GM19468 (cell line): ENCODE measurements around the gene SHMT1.
"Not testable (repeated sequence)": the region's sequence is repeated elsewhere in the genome, so short reads cannot be mapped to it uniquely, and the experiment has no call there.

Experiments used
- ATAC-seq: cut with Tn5 transposase; IDR thresholded peaks from one replicate; pipeline ENCODE4 v1.9.1; 2021; ENCODE audit warnings: mild to moderate bottlenecking, moderate library complexity, moderate number of reproducible peaks; ENCODE audit not compliant: unreplicated experiment; ENCODE audit errors: extremely low read depth

Gene SHMT1

DNA sequence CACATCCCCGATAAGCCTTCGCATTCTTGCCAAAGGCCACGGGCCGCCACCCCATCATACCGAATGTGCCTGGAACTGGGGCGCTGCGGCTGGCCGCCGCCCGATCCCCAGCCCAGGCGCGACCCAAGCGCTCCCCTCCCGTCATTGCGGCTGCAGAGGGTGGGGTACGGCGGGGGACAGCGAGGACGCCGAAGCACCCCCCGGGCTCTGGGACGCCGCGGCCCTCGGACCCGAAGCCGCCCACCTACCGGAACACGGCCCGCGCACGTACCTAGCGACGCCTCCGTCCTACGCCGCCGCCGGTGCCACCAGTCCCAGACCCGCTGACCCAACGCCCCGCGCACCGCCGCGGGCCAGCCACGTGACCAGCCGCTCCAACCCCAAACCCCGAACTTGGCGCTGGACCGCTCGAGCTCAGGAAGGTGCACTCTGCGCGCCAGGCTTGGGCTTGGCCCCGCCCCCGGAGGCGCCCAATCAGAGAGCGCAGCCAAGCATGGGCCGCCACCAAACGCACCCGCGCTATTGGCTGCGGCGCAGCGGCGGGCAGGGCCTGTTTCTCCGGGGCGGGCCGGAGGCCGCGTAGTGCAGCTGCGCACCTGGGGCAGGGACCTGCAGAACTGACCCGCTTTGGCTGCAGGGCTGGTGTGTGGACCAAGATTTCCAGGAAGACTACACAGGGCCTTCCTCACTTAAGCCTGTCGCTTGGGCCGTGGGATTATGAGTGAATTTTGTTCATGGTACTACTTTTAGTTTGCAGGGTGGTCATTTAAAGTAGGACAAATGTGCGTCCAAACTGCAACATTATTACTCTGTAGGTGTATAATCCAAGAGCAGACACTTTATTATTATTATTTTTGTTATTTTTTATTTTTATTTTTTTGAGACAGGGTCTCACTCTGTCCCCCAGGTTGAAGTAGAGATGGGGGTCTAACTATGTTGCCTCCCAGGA lies at the start of gene SHMT1:
Gene SHMT1 (minus strand): TSS at position 450 of the 949 bp plus-strand sequence. CDS start 7,569 bp downstream, outside the sequence.
- peak; percentile 98 for ATAC-seq

DNA sequence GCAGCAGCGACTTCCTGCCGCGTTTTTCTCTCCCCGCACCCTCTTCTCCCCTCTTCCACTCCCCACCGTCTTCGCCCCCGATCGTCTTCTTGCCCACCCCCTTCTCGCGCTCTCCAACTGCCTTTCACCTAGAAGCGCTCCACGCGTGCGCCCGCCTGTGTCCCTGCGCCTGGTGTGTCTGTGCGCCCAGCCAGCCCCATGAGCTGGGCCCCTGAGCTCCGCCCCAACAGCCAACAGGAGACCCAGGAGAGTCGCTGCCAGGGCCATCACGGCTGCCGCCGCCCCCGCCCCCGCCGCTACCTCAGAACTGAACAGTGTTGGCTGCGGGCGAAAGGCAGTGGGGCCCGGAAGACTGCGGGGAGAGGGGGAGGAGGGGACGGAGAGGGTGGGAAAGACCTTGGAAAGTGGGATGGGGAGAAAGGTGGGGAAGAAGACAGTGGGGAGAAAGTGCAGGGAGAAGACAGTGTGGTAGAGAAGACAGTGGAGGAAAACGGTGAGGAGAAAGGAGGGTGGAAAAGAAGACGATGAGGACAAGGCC lies 48.7 kb upstream of the SHMT1 start:
- not testable (repeated sequence) for ATAC-seq

DNA sequence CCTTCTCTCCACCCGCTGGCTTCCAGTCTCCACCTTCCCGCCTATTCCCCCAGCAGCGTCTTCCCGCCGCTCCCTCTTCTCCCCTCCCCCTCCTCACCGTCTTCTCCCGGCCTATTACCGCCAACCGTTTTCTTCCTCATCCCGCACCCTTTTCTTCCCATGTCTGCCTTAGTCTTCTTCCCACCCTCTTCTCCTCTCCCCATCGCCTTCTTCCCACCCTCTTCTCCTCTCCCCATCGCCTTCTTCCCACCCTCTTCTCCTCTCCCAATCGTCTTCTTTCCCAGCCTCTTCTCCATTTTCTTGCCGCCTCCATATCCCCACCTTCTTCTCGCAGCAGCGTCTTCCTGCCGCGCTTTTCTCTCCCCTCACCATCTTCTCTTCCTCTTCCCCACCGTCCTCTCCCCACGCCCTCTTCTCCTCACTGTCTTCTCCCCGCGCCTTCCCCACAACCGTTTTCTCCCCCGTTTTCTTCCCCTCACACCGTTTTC lies 48.1 kb upstream of the SHMT1 start:
- ATAC-seq = not testable (repeated sequence)

DNA sequence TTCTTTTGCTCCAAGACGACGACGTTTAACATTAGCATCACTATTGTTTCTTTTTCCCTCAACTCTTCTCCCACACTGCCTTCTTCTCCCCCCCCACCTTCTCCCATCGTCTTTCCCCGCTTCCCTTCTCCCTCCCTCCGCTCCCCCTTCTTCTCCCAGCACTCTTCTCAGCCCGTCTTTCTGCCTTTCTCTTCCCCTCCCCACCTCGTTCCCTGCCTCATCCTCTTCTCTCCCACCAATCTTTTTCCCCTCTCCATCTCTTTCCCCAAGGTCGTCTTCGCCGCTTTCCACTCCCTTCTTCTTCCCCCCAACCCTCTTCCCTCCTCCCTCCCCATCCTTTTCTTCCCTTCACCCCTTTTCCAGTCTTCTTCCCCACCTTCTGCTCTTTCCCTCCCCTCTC lies 47.4 kb upstream of the SHMT1 start:
- ATAC-seq = not testable (repeated sequence)

DNA sequence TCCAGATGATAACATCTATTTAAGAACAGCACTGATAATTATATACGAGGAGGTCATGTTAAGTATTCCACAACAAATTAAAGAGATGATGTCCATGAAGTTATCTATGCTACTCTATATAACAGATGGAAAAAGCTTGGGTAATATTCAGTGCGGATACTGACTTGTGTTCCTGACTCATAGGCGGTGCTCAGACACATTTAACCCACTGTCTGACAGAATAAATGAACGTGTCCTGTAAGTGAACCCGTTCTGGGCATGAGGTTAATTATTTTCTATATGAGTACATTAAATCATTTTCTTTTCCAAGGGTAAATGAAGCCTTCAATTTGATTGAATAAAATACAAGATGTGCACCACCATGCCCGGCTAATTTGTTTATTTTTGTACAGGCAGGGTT lies 46.0 kb upstream of the SHMT1 start:
- ATAC-seq = not testable (repeated sequence)

DNA sequence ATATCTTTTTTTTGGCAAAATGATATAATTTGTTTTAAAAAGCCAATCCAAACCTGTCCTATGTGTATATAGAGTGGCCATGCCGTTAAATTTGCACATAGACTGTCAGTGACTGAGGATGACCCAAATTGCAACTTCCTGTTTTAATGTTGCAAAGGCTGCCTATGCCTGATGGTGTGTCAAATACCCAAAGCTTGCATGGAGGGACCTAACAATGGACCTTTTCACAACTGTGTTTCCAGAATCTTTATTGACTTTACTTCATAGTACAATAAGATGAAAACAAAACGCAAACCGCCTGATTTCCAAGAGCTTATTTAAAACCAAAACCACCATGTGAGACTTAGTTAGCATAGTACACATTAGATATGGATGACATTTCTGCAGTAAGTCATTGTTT lies 45.6 kb upstream of the SHMT1 start:
- not testable (repeated sequence) for ATAC-seq

DNA sequence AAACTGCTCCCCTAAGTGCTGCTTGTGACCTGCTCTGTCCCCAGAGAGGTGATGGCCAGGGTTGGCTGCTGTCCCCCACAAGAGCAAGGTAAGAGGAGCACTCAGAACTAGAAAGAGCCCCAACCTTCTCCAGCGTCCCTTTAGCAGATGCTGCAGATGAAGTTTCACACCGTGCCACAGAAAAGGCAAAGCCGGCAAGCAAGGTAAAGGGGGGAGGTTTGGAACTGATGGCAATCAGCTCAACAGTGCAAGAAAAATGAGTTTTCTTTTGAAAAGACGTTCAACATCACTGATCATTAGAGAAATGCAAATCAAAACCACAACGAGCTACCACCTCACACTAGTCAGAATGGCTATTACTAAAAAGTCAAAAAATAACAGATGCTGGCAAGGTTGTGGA lies 40.3 kb upstream of the SHMT1 start:
- ATAC-seq = not testable (repeated sequence)

DNA sequence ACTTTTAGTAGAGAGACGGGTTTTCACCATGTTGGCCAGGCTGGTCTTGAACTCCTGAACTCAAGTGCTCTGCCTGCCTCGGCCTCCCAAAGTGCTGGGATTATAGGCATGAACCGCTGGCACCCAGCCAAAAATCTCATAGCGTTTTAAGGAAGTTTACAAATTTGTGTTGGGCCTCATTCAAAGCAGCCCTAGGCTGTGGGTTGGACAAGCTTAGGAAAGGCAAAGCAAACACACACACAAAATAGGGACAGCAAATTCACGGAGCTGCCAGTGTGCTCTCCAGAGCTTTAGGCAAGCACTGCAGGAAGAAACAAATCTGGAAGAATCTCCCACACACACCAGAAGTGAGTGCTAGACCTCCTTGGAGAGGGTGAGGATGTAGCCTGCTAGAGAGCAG lies 39.8 kb upstream of the SHMT1 start:
- ATAC-seq = not testable (repeated sequence)

DNA sequence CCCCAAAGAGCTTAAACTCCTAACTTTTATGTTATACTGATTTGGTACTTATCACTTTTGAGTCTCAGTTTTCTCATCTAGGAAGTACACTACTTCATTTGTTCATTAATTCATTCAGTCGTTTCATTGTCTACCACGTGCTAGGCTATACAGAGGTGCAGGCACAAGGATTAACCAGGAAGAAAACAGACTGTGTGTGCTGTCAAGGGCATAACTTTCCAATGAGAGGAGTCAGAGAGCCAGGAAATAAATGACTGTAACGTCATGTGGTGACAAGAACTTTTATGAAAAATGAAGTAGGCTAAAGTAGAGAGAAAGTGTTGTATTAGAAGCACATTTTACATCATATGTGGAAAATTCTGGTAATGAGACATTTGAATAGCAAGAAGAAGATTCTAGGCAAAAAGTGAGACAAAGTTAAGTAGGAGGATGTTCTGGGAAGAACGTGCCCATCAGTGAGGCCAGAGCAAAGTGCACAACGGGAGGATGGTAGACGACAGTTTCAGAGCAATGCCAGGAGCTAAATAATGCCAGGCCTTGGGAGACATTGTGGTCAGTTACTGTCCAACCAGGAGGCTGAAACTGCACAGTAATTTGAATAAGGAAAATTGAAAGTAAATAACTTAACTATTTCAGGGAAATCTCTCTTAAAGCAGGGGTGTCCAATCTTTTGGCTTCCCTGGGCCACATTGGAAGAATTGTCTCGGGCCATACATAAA lies 38.7 kb upstream of the SHMT1 start:
- ATAC-seq = not testable (repeated sequence)

DNA sequence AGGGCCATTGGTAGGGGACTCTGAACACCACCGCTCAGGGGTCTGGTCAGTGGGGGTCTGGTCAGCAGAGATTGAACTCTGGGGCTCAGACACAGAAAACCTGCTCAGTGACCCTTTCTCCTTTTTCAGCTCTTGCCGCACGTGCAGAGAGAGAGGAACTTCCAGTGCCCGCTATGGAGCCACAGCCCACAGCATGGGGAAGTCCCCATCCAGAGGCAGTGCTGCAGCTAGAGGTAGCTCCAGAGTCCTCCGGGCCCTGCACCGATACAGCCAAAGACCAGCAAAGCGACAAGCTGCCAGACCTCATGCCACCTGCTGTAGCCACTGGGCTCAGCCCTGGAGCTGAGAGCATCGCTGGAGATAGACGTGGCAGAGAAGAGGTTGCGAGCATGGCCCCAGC lies 25.4 kb upstream of the SHMT1 start:
- not testable (repeated sequence) for ATAC-seq

DNA sequence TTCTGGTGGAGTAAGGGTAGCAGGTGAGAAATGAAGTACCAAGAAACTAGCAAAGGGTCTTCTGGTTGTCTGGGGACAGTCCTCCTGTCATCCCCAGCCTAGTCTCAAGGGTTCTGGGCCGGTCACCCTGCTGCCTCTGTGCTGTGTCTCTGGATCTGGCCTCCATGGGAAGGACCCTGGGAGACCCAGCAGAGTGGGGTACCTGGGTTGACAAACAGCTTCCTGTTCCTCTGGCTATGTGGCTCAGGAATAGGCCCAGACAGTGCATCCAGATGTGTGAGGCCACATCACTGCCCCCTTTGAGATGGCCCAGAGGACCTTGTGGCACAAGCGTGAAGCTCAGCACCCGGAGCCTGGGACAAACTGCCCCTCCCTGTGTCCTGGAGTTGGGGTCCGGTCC lies 24.9 kb upstream of the SHMT1 start:
- not testable (repeated sequence) for ATAC-seq

DNA sequence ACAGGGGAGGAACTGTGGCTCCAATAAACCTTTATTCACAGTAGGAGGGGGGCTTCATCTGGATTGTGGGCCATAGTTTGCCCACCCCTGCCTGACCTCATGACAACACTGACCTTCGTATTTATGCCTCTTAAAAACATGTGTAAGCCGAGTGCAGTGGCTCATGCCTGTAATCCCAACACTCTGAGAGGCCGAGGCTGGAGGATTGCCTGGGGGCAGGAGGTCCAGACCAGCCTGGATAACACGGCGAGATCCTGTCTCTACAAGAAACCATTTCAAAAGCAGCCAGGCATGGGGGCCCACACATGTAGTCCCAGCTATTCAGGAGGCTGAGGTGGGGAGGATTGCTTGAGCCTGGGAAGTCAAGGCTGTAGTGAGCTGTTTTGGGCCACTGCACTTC lies 24.2 kb upstream of the SHMT1 start:
- not testable (repeated sequence) for ATAC-seq

DNA sequence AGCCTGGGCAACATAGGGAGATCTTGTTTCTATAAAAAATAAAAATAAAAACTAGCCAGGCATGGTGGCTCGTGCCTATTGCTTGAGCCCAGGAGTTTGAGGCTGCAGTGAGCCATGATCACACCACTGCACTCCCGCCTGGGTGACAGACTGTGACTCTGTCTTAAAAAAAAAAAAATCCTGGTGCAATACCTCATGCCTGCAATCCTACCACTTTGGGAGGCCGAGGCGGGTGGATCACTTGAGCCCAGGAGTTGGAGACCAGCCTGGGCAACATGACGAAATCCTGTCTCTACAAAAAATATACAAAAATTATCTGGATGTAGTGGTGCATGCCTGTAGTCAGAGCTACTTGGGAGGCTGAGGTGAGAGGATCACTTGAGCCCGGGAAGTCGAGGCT lies 20.9 kb upstream of the SHMT1 start:
- ATAC-seq = not testable (repeated sequence)

DNA sequence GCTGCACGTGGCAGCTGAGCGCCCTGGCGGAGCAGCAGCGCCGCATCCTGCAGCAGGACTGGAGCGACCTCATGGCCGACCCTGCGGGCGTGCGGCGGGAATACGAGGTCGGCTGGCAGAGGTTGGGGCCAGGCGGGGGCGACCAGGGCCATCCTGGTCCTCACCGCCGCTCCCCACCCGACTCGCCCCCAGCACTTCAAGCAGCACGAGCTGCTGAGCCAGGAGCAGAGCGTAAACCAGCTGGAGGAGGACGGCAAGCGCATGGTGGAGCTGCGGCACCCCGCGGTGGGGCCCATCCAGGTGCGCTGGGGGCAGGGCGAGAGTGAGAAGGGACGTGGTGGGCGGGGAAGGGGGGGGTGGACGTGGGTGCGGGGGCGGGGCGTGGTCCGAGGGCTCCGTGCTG lies 19.7 kb upstream of the SHMT1 start:
- ATAC-seq = not testable (repeated sequence)

DNA sequence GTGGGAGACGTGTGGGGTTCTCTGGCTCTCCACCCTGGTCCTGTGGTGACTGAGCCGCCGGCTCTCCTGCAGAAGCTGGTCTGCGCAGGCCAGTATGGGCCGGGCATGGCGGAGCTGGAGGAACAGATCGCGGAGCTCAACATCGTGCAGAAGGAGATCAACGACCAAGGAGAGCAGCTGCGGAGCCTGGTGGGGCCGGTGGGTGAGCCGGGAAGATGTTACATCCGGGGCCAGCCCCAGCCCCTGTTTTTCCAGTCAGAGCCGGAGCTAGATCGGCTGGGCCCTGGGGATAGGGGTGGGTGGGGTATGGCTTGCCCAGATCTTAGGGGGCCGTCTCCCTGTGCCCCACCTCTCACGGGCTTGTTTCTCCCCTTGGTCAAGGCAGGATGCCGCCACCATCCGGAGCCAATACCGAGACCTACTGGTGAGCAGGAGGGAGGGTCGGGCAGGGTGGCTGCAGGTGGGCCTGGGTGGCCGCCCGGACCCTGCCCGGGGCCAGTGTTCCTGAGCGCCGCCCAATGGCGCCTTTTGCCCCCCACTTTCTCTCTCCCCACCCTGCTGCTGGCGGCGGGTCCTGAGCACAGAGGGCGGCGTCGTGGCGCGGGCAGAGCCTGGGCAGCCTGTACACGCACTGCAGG lies 19.2 kb upstream of the SHMT1 start:
- ATAC-seq = no peak

DNA sequence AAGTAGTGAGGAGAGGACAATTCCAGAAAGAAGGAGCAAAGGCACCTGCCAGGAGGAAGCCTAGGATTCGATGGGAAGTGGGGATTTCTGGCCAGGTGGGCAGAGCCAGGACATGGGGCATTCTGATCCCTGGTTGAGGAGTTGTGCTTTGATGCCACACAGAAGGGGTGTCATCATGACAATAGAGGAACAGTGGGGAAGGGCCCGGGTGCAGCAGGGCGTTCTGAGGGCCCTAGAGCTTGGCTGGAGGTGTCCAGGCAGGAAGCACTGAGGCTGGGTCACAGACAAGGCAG lies 18.5 kb upstream of the SHMT1 start:
- ATAC-seq = no peak

DNA sequence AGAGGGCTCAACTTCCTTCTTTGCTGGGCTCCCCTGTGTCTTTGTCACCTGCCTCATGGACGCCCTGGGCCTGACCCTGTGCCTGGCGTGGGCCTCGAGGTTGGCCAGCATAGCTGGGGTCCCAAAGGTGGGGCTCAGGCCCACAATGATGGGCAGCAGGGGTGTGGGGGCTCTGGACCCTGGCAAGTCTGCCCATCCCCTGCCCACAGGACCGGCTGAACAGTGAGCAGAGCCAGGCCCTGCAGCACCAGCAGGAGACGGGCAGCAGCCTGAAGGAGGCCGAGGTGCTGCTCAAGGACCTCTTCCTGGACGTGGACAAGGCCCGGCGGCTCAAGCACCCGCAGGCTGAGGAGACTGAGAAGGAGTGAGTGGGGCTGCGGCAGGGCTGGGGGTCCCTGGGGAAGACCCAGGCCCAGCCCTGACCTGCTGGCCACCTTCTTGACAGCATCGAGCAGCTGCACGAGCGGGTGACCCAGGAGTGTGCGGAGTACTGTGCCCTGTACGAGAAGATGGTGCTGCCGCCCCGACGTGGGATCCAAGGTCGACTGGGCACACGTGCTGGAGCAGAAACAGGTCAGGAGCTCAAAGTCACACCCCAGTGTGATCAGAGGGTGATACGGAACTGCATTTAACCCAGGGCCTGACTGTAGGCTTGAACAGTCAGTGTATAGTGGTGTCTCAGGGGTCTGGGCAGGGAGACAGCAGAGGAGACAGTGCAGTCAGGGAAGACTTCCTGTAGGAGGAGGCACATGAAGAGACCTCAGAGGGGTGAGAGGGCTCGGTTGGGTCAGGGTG lies 18.0 kb upstream of the SHMT1 start:
- ATAC-seq = no peak

DNA sequence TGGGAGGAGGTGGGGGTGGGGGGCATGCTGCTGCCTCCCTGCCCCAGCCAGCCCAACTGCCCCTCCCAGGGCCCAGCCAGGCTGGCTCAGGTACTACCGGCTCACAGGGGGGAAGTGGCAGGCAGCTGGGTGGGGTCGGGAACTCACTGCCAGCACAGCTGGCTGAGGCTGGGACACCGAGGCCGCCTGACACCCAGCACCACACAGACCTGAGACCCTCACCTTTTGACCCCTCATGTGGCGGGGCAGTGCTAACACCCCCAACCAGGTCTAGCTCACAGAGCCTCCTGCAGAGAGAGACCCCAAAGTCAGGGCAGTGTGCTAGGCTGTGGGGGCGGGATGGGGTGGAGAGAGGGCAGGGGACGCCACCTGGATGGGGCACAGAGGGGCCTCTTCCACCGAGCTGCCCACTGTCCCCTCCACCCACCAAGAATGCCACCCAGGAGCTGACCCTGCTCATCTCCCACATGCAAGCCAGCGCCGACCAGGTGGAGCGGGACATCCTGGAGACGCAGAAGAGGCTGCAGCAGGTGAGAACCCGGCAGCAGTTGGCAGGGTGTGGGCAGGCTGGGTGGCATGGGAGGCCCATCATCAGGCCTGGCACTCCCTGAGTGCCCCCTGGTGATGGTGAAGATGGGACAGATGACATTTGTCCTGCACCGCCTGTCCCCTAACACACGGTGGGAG lies 17.3 kb upstream of the SHMT1 start:
- ATAC-seq = no peak
